Gastroesophageal sphincter (tissue), 4 donors: ENCODE measurements around the gene FSD2. TPM values are rescaled to one million over a fixed set of nuclear protein-coding genes. Genes with fewer than 3 reads are reported as not detected.

Source experiments
- total RNA-seq, 4 donors: library from RNA; depleted of rRNA; stranded (reverse); fragments of >200 nt; gene quantifications; one replicate each; pipeline ENCODE4 v1.1.0, GENCODE V29; 2016

The FSD2 gene
- total RNA-seq, 4 donors from 2014 or later: not detected

Other genes starting within 250 kb of the FSD2 start
- gene CPEB1, start 158.7 kb downstream of the FSD2 start, total RNA-seq: 1 to 10 TPM; 3.2 to 7.8 (median 5.3) TPM
- gene AP3B2, start 96.2 kb downstream of the FSD2 start, total RNA-seq: 1 to 10 TPM; 1.6 to 2.6 (median 2.0) TPM
- gene WHAMM, start 3.6 kb upstream of the FSD2 start, total RNA-seq: 10 to 100 TPM in 3 of 4 donors, 1 to 10 TPM in 1; 9.2 to 16.0 (median 11.5) TPM
- gene HOMER2, start 146.7 kb upstream of the FSD2 start, total RNA-seq: 10 to 100 TPM; 12.0 to 26.8 (median 17.7) TPM
- gene RAMAC, start 180.1 kb upstream of the FSD2 start, total RNA-seq: 10 to 100 TPM; 15.9 to 29.1 (median 19.7) TPM
- 10 to 100 TPM in 2 of 4 donors, 1 to 10 TPM in 2; 6.9 to 20.5 (median 9.4) TPM for gene C15orf40, start 205.6 kb upstream of the FSD2 start, total RNA-seq